ENCODE data around the gene HACD3.

DNA sequence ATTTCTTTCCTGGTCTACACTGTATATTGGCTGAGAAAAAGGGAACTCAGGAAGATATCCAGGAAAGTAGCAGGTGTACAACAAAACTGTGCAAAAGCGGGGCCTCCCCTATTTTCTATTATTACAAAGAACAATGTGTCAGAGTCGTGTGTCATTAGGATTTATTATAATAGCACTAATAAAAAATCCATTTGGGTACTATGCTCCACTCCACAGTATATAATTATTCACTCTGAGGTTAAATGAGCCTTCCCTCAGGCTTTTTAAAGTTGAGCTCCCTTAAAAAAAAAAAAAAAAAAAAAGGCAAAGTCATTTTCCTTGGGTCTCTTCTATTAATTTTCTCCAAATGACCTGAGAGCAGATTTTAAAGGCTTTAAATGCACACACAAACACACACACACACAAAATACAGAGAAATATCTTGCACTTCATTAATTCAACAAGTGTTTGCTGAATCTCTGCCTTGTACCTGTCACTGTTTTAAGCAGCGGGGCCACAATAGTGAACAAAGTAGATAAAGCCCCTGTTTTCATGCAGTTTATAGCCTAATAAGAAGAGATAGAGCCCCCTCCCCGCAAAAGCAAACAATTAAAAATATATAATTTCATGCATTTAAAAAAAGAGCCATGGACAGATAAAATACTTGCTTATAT lies 11.5 kb upstream of the HACD3 start:
- TF ChIP-seq, protein P1, sequence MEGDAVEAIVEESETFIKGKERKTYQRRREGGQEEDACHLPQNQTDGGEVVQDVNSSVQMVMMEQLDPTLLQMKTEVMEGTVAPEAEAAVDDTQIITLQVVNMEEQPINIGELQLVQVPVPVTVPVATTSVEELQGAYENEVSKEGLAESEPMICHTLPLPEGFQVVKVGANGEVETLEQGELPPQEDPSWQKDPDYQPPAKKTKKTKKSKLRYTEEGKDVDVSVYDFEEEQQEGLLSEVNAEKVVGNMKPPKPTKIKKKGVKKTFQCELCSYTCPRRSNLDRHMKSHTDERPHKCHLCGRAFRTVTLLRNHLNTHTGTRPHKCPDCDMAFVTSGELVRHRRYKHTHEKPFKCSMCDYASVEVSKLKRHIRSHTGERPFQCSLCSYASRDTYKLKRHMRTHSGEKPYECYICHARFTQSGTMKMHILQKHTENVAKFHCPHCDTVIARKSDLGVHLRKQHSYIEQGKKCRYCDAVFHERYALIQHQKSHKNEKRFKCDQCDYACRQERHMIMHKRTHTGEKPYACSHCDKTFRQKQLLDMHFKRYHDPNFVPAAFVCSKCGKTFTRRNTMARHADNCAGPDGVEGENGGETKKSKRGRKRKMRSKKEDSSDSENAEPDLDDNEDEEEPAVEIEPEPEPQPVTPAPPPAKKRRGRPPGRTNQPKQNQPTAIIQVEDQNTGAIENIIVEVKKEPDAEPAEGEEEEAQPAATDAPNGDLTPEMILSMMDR (IDR thresholded peaks at IDR 0.05; ENCODE audit: low read depth, low read length, missing input control): no peak
- TF ChIP-seq, protein P2, sequence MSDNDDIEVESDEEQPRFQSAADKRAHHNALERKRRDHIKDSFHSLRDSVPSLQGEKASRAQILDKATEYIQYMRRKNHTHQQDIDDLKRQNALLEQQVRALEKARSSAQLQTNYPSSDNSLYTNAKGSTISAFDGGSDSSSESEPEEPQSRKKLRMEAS (IDR thresholded peaks at IDR 0.05): no peak
- TF ChIP-seq EGR1 (IDR thresholded peaks at IDR 0.05; ENCODE audit: low read depth in 2 of 2): no peak
- TF ChIP-seq JUND (IDR thresholded peaks at IDR 0.05): no peak
- TF ChIP-seq TAF1 (conservative IDR thresholded peaks at IDR 0.05): no peak
- no peak for TF ChIP-seq SP1 (IDR thresholded peaks at IDR 0.05)
- no peak for TF ChIP-seq FOXA2 (IDR thresholded peaks at IDR 0.05)
- TF ChIP-seq RAD21 (IDR thresholded peaks at IDR 0.05): no peak
- no peak for TF ChIP-seq FOXA1 (IDR thresholded peaks at IDR 0.05)
- no peak for TF ChIP-seq GABPA (IDR thresholded peaks at IDR 0.05 in 1 of 2, conservative IDR thresholded peaks at IDR 0.05 in 1 of 2)
- TF ChIP-seq RXRA (IDR thresholded peaks at IDR 0.05): no peak
- TF ChIP-seq, protein P3, sequence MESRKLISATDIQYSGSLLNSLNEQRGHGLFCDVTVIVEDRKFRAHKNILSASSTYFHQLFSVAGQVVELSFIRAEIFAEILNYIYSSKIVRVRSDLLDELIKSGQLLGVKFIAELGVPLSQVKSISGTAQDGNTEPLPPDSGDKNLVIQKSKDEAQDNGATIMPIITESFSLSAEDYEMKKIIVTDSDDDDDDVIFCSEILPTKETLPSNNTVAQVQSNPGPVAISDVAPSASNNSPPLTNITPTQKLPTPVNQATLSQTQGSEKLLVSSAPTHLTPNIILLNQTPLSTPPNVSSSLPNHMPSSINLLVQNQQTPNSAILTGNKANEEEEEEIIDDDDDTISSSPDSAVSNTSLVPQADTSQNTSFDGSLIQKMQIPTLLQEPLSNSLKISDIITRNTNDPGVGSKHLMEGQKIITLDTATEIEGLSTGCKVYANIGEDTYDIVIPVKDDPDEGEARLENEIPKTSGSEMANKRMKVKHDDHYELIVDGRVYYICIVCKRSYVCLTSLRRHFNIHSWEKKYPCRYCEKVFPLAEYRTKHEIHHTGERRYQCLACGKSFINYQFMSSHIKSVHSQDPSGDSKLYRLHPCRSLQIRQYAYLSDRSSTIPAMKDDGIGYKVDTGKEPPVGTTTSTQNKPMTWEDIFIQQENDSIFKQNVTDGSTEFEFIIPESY (IDR thresholded peaks at IDR 0.05): no peak
